HCT116 (cell line): ENCODE data around the gene TWF2. TPM values are rescaled to one million over a fixed set of nuclear protein-coding genes. Genes with fewer than 3 reads are reported as not detected.

Experiments
- ATAC-seq: fragments of 200-7000 bp; cut with Tn5 transposase; 2 replicates; pipeline ENCODE4 v1.9.1; 2020; ENCODE audit warnings: mild to moderate bottlenecking, moderate library complexity
- BruUV-seq: library from RNA; stranded (reverse); fragments of 400-500 nt; replicated peaks from 2 replicates; lab custom pipeline; 2021; lab: Mats Ljungman, UMichigan
- CTCF ChIA-PET: fragments of 300-600 bp; sonication (Branson Sonifier 250); formaldehyde crosslinking; loops from one replicate; lab custom pipeline; 2021; ENCODE audit warnings: antibody characterized with exemption; lab: Charles Lee
- POLR2A ChIA-PET: fragments of 300-600, 350-600 bp; sonication (Branson Sonifier 250); formaldehyde crosslinking; loops from one replicate; lab custom pipeline; 2021; ENCODE audit warnings: antibody characterized with exemption; lab: Charles Lee
- RAD21 ChIA-PET, 2 experiments: fragments of 300-600 bp; sonication (Branson Sonifier 250); formaldehyde crosslinking; loops; one replicate each; lab custom pipeline; 2023; ENCODE audit warnings: low total read pairs in 2 of 2; ENCODE audit not compliant: uncharacterized antibody in 2 of 2, unreplicated experiment in 2 of 2, low non-redundant PET in 1 of 2; lab: Charles Lee
- DNase-seq: peaks from one replicate; pipeline ENCODE4 v3.0.0-alpha.2; 2010; ENCODE audit warnings: low read depth, low spot score
- H2AFZ ChIP-seq: fragments of 200-600 bp; shearing (Covaris generic), sonication (generic); 2 replicates; pipeline ENCODE4 v1.6.1; 2017; ENCODE audit warnings: low read depth, mixed run types, mixed read lengths, antibody characterized with exemption, low read length; ENCODE audit not compliant: poor library complexity, severe bottlenecking
- H3K27ac ChIP-seq: 2 replicates; pipeline ENCODE4 v1.5.1; 2012; ENCODE audit warnings: low read depth, low read length
- H3K27me3 ChIP-seq: fragments of 200-600 bp; sonication (generic); 2 replicates; pipeline ENCODE4 v1.6.1; 2016; ENCODE audit warnings: mixed run types, low read length, mixed read lengths; ENCODE audit not compliant: insufficient read depth
- H3K36me3 ChIP-seq, 2 experiments: fragments of 200-500 bp in 1 of 2; fragments of 200-600 bp in 1 of 2; sonication (Bioruptor generic) in 1 of 2; sonication (generic) in 1 of 2; 2 replicates each; pipeline versions ENCODE4 v1.5.1 to v1.6.1; 2014 to 2016; ENCODE audit warnings: low read length in 2 of 2, inconsistent platforms in 1 of 2, mixed read lengths in 1 of 2, mixed run types in 1 of 2; ENCODE audit not compliant: insufficient read depth in 2 of 2, control insufficient read depth in 1 of 2
- H3K4me1 ChIP-seq, 2 experiments: fragments of 200-600 bp in 1 of 2; sonication (generic) in 1 of 2; 2 replicates each; pipeline versions ENCODE4 v1.5.1 to v1.6.1; 2012 to 2017; ENCODE audit warnings: low read length in 2 of 2, inconsistent platforms in 1 of 2, mild to moderate bottlenecking in 1 of 2, mixed read lengths in 1 of 2, mixed run types in 1 of 2, moderate library complexity in 1 of 2; ENCODE audit not compliant: insufficient read depth in 2 of 2, control insufficient read depth in 1 of 2
- H3K4me2 ChIP-seq: fragments of 200-600 bp; sonication (generic); 2 replicates; pipeline ENCODE4 v1.6.1; 2017; ENCODE audit warnings: mixed run types, low read length, mixed read lengths
- H3K4me3 ChIP-seq, 2 experiments: fragments of 200-600 bp in 1 of 2; sonication (generic) in 1 of 2; replicated peaks in 1 of 2; 2 replicates each; pipeline ENCODE4 v1.5.1; 2011 to 2016; ENCODE audit warnings: low read length in 2 of 2, control low read depth in 1 of 2, low read depth in 1 of 2, mild to moderate bottlenecking in 1 of 2, mixed read lengths in 1 of 2, mixed run types in 1 of 2
- H3K79me2 ChIP-seq: fragments of 200-600 bp; sonication (generic); 2 replicates; pipeline ENCODE4 v1.6.1; 2017; ENCODE audit warnings: mild to moderate bottlenecking, mixed run types, low read length, moderate library complexity, mixed read lengths; ENCODE audit not compliant: insufficient read depth
- H3K9ac ChIP-seq: fragments of 200-600 bp; sonication (generic); 2 replicates; pipeline ENCODE4 v1.6.1; 2016; ENCODE audit warnings: low read length, mixed read lengths
- H3K9me2 ChIP-seq: fragments of 200-600 bp; sonication (generic), shearing (Covaris generic); 2 replicates; pipeline ENCODE4 v1.6.1; 2017; ENCODE audit warnings: mixed run types, mild to moderate bottlenecking, moderate library complexity; ENCODE audit not compliant: insufficient read depth
- H3K9me3 ChIP-seq, 2 experiments: fragments of 200-500 bp in 1 of 2; fragments of 200-600 bp in 1 of 2; sonication (Bioruptor generic) in 1 of 2; sonication (generic) in 1 of 2; 2 replicates each; pipeline ENCODE4 v1.6.1; 2014 to 2017; ENCODE audit warnings: low read length in 2 of 2, mixed read lengths in 2 of 2, inconsistent platforms in 1 of 2, low read depth in 1 of 2, mild to moderate bottlenecking in 1 of 2, mixed run types in 1 of 2, moderate library complexity in 1 of 2; ENCODE audit not compliant: control insufficient read depth in 1 of 2, insufficient read depth in 1 of 2
- H4K20me1 ChIP-seq: fragments of 200-600 bp; sonication (generic), shearing (Covaris generic); 2 replicates; pipeline ENCODE4 v1.6.1; 2017; ENCODE audit warnings: mixed run types, mild to moderate bottlenecking, moderate library complexity; ENCODE audit not compliant: insufficient read depth
- CBX3 ChIP-seq: IDR thresholded peaks from 2 replicates; pipeline ENCODE4 v1.6.1; 2012; ENCODE audit warnings: low read depth
- CEBPB ChIP-seq: IDR thresholded peaks from 2 replicates; pipeline ENCODE4 v1.6.1; 2012; ENCODE audit warnings: low read depth
- EGR1 ChIP-seq: IDR thresholded peaks from 2 replicates; pipeline ENCODE4 v1.6.1; 2012; ENCODE audit warnings: low read depth
- EZH2phosphoT487 ChIP-seq: fragments of 200-600 bp; IDR thresholded peaks from 2 replicates; pipeline ENCODE4 v1.6.1; 2018; ENCODE audit warnings: antibody characterized with exemption, borderline replicate concordance
- RAD21 ChIP-seq: IDR thresholded peaks from 2 replicates; pipeline ENCODE4 v1.6.1; 2012; ENCODE audit warnings: low read depth, mild to moderate bottlenecking
- TCF7L2 ChIP-seq: IDR thresholded peaks from 2 replicates; pipeline ENCODE4 v1.7.0; 2011; ENCODE audit warnings: borderline replicate concordance, inconsistent platforms; ENCODE audit not compliant: insufficient read depth, insufficient read length; ENCODE audit errors: extremely low read depth
- ZFX ChIP-seq: fragments of 450-650 bp; IDR thresholded peaks from 2 replicates; pipeline ENCODE4 v1.6.1; 2017
- intact Hi-C: fragments of 100-400 bp; cut with micrococcal nuclease; formaldehyde crosslinking; loops from 2 replicates; pipeline ENCODE4 v1.10.0; 2022
- total RNA-seq: library from RNA; stranded (reverse); gene quantifications from one replicate; pipeline ENCODE4 v1.2.1, GENCODE V29; 2021; ENCODE audit not compliant: unreplicated experiment
- TF ChIP-seq, protein P1 (sequence below), 3 experiments: fragments of 200-600 bp in 1 of 3; sonication (generic) in 1 of 3; IDR thresholded peaks in 2 of 3; conservative IDR thresholded peaks in 1 of 3; 2 replicates each; pipeline ENCODE4 v1.5.1; 2012 to 2017; ENCODE audit warnings: low read depth in 2 of 3, low read length in 2 of 3, antibody characterized with exemption in 1 of 3, borderline replicate concordance in 1 of 3, control low read depth in 1 of 3, mild to moderate bottlenecking in 1 of 3, mixed read lengths in 1 of 3, mixed run types in 1 of 3, moderate library complexity in 1 of 3; ENCODE audit not compliant: insufficient read depth in 1 of 3

TWF2 gene
- total RNA-seq, 1 experiment from 2014 or later = 100 TPM

DNA sequence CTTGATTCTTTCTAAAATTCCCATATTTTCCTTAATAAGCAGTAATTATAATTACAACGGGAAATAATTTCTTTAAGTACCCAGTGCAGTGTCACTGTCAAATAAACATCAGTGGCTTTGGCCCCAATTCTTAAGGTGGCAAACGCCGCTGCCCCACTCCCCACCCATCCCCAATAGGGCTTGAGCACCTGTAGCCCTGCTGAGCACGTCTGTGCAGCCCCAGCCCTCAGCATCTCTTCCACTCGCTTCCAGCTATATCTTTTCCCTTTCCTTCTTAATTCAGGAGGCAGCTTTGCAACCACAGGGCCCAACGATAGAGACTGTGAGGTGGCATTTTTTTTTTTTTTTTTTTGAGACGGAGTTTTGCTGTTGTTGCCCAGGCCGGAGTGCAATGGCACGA, 15.7 kb upstream of the TWF2 start:
- no TSS peak for BruUV-seq
- H3K4me2 ChIP-seq = no peak overlapping the region
- no peaks in the 10 kb centered on the region for H4K20me1 ChIP-seq
- CTCF ChIA-PET = no interaction called here
- H3K27me3 ChIP-seq = no peaks in the 10 kb centered on the region
- H3K36me3 ChIP-seq = peaks cover 56 to 70% of the 10 kb centered on the region in 2 experiments
- TF ChIP-seq, protein P1, sequence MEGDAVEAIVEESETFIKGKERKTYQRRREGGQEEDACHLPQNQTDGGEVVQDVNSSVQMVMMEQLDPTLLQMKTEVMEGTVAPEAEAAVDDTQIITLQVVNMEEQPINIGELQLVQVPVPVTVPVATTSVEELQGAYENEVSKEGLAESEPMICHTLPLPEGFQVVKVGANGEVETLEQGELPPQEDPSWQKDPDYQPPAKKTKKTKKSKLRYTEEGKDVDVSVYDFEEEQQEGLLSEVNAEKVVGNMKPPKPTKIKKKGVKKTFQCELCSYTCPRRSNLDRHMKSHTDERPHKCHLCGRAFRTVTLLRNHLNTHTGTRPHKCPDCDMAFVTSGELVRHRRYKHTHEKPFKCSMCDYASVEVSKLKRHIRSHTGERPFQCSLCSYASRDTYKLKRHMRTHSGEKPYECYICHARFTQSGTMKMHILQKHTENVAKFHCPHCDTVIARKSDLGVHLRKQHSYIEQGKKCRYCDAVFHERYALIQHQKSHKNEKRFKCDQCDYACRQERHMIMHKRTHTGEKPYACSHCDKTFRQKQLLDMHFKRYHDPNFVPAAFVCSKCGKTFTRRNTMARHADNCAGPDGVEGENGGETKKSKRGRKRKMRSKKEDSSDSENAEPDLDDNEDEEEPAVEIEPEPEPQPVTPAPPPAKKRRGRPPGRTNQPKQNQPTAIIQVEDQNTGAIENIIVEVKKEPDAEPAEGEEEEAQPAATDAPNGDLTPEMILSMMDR (IDR thresholded peaks at IDR 0.05 in 2 of 3, conservative IDR thresholded peaks at IDR 0.05 in 1 of 3; ENCODE audit: borderline replicate concordance in 1 of 3, insufficient read depth in 1 of 3, low read depth in 2 of 3, low read length in 2 of 3) = no peak
- TF ChIP-seq CBX3 = no peak
- TF ChIP-seq ZFX = no peak
- no peak for TF ChIP-seq CEBPB
- no peak for TF ChIP-seq TCF7L2
- no peak for TF ChIP-seq EGR1
- TF ChIP-seq RAD21 = no peak
- no peak for TF ChIP-seq EZH2phosphoT487
- POLR2A ChIA-PET = no interaction called here
- no peaks in the 10 kb centered on the region for H3K9me3 ChIP-seq
- DNase-seq (no peak), ATAC-seq (no peak)
- H3K9ac ChIP-seq = no peak overlapping the region
- peaks cover 29% of the 10 kb centered on the region for H3K79me2 ChIP-seq
- H3K4me3 ChIP-seq = no peak overlapping the region
- RAD21 ChIA-PET = no interaction called here
- H2AFZ ChIP-seq = no peak overlapping the region
- H3K9me2 ChIP-seq = no peaks in the 10 kb centered on the region
- intact Hi-C loops = no loop called here
- no peaks in the 10 kb centered on the region for H3K4me1 ChIP-seq
- no peak overlapping the region for H3K27ac ChIP-seq
